ENCODE results near the gene ARMC9.

DNA sequence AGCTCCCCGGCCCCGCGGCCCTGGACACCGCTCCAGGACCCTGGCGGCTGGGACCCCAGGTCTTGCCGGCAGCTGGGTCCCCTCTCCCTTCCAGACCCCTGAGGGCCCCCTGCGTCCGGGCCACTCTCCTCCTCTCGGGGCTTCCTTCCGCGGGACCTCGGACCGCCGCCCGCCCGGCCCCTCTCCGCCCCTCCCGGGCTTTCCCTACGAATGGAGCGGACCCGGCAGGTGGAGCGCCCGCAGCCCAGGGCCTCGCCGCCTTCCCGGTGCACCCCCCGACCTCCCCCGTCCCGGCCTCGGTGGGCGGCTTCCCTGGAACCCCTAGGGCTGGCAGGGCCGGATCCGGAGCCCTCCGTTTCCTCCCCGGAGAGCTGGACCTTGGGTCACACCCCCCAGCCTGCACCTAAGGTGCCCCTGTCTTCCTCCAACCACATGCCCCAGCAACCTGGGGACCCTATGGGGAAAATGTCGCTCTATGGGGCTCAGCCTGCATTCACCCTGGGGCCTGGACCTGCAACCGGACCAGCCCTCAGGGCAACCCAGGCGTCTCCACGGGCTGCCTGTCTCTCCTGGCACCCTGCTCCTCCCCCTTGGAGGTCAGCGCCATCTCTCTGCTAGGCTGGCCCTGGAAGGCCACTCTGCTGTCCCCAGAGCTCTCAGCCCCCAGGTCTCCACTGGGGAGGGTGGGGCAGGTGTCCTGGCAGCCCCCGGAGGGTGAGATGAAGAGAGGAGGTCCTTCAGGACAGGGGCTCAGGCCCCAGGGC is 197.8 kb downstream of the ARMC9 start:
- TF ChIP-seq CTCF (IDR thresholded peaks at IDR 0.05) = no peak
- no peak for TF ChIP-seq SIN3A (IDR thresholded peaks at IDR 0.05; ENCODE audit: borderline replicate concordance, insufficient read depth, low read depth, low read length)
